COLO829 (cell line): ENCODE results near the gene C1orf159.

Experiments used
- DNase-seq: peaks from one replicate; pipeline ENCODE4 v3.0.0; 2012; ENCODE audit warnings: low spot score

C1orf159 gene

DNA sequence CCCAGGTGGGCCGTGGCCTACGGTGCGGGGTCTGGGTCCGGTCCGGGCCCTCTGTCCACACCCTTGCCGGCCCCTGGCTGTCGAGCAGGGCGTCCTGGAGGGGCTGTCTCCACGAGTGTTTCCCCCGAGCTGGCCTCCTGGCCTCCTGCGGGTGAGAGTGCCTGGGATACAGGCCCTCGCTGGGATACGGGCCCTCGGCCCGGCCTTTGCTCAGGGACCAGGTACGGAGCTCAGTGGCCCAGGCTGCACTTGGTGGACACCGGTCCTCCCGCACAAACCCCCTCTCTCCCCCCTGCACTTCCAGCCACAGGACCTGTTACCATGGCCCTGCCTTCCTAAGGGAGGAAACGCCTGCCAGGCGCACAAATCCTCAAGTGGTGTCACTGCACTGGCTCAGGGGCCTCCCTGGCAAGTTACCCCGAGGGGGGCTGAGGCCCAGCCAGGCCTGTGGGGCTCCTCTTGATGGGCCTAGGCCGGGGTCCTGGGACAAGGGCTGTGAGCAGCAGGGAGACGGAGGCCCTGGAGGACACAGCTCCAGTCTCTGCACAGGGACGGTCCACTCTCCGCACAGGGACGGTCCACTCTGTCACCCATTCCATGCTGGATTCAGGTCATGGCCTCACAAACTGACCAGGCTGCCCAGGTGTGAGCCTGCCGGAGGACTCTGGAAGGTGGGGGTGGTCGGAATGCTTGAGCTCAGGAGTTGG lies 23.6 kb downstream of the C1orf159 start:
- DNase-seq: no peak

DNA sequence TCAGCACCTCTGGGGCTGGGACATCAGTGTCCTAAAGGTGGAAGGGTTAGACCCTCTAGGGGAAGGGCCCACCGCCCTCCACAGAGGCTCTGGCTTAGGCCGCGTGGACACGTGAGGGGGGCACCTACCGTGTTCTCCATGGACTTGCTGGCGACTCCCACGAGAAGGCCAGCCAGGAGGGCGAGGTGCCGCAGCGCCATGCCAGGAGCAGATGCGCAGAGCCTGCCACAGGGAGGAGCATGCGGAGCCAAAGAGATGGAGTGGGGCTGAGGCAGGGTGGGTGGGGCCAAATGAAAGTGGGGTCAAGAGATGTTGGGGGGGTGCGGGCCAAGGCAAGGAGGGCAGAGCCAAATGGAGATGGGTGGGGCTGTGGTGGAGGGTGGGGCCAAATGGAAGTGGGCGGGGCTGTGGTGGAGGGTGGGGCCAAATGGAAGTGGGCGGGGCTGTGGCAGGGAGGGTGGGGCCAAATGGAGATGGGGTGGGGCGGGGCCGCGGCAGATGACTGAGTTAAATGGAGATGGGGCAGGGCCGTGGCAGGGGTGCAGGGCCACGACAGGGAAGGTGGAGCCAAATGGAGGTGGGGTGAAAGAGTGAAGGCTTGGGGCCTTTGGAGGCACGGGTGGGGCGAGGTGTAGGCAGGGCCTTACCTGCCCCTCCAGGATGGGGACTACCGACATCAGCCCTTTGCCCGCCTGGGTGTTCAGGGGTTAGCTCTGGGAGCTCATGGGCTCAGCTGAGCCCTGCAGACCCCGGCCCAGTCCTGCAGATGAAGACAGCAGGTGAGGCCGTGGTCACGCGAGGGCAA lies 24.3 kb downstream of the C1orf159 start:
- peak; percentile 21 for DNase-seq

DNA sequence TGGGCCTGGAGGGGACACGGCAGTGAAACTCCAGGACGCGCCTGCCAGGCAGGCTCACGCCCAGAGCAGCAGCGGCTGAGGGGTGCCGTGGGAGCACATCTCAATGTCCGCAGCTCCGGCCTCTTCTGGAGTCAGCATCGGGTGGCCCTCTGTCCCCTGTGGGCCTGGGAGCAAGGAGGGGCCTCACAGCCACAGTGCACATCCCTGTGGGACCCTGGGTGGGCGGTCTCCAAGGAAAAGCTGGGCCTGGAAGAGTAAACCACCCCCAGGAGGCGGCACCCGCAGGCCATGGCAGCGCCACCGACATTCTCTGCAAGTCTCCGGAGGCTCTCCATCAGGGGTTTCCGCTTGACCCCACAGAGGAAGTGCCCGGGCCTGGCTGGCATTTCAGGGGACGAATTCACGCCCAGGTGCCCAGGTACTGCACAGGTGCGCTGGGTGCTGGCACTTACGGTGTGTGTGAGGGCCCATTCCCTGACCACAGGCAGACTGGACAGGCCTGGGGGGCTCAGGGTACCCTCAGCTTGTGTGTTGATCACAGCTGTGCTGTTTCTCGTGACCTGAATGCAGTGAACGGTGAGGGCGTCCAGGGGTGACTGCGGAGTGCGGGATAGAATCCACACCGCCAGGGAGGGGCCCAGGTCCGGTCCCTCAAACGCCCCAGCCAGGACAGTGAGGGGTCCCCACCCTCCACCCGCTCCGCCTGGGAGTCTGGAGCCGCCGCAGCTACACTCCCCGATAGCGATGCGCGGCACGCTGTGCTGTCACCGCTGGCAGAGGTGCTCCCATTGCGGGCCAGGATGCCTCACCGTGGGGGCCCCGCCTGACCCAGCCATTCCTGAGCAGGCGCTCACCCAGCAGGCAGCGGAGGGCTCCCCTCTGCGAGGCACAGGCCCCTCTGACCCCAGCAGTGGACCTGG lies 25.2 kb downstream of the C1orf159 start:
- DNase-seq: no peak

DNA sequence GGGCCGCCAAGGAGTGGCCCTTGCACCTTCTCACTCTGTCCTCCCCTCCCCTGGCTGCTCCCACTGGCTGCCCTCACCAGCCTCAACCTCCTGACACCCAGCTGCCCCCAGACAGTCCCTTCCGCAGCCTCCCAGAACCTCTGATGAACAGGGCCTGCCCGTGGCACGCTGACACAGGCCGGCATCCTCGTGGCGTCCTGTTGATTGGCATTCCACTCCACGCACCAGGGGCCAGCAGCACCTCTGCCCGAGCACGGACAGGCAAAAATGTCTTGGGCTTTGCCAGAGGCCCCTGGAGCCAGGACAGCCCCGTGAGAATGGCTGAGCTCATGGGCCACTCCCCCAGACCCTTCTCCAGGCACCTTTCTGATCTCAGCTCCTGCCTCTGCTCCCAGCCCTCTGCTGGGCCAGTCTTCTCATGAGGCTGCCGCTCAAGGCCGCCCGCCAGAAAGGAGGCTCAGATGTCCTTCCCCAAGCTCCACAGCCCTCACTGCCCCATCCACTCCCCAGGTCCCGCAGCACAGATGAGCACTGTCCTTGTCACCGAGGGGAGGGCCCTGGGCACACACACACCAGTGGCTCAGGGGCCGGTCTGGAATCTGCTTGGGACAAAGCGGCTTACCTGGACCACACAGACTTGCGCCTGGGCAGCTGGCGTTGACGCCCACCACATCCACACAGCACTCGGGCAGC lies 26.0 kb downstream of the C1orf159 start:
- no peak for DNase-seq

DNA sequence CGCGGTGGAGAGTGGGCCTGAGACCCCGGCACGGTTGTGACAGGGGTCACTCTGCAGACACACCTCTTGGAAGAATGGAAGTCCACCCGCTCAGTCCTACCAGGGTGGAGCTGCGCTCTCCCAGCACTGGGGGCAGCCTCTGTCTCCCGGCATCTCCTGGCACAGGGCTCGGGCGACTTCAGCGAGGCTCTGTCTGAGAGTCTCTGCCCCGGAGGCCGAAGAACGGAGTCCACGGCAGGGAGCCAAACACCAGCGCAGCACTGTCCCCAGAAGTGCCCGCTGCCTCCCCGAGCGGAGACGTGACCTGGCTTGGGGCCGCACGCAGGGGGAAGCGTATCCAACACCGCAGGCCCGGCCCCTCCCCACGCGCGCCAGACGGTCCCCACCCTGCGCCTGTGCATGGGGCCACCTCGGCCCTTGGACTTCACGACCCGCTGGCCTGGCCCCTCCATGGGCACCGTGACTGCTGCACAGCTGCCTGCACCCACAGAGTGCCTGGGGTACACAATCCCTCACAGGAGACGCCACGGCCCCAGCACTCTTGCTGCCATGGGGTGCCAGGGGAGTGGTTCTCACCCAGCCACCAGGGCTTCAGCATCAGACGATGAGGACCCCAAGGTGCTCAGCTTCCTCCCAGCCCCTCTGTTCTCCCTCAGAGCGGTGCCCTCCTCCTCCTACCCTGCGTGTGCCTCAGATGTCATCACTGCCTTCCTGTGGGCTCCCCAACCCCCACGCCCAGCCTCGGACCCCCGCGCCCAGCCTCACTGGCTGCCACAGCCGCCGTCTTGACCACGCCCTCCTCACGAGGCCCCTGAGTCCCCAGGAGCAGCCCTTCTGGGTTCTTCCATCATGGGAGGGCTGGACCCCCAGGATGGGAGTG lies 26.8 kb downstream of the C1orf159 start:
- no peak for DNase-seq

DNA sequence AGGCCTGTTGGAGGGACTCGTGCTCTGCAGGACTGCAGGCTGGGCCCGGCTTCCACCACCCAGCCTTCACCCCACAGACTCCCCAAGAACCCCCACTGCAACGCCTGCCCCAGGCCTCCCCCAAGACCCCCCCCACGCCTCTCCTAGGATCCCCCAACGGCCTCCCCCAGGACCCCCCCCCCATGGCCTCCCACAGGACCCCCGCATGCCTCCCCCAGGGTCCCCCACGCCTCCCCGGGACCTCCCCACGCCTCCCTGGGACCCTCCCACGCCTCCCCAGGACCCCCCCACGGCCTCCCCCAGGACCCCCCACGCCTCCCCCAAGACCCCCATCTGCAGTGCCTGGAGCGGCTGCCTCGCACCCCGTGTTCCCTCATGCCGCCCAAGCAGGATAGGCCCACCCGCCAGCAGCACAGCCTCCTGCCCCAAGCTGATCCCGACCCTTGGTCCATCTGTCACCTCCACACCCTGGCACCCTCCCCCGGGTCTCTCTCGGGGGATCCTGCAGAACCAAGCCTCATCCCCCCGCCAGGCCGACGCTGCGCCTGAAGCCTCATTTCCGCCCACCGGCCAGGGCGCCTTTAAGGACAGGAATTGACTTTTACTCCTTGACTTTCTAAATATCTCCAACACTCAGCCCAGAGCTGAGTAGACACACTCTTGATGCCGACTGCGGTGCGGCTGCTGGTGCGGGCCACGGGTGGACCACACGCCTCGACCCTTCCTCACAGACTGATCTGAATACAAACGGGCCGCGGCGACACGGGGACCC lies 27.7 kb downstream of the C1orf159 start:
- no peak for DNase-seq

DNA sequence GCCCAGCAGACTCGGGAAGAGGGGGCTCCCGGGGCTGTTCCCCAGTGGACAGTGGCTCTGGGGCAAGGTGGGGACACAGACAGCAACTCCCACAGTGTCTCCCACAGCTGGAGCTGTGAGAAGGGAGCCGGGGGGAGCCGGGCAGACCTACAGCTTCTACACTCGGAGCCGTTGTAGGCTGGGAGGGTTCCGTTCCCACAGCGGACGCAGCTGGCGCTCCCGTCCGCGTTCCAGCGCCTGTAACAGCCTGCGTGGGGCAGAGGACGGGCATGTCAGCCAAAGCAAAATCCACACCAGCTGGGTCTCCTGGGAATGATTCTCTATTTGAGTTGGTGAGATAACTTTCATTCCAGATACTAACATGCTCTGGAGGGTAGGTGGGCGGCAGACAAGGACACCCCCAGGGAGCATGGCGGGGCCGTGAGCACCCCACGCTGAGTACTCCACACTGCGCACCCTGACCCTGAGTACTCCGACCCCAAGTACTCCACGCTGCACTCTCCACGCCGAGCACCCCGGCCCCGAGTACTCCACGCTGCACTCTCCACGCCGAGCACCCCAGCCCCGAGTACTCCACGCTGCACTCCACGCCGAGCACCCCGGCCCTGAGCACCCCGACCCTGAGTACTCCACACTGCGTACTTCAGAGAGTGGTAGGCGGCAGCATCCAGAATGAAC lies 28.4 kb downstream of the C1orf159 start:
- DNase-seq: no peak

DNA sequence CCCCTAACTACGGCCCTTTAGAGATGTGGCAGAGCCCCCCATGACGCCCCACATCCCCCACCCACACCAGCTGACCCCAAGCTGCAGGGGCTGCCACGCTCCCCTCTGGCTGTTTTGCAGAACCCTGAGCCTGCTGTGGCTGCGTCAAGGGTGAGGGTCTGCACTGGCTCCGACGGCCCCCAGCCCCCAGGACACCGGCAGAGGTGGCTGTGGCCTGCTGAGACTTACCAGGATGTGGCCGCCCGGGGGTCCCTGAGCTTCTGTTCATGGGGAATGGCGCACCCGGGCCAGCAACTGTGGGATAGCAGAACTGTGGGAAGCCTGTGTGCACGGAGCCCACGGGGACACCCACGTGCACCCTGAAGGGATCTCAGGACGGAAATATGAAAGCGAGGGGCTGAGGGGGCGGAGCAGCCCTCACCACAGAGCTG lies 29.0 kb downstream of the C1orf159 start:
- no peak for DNase-seq

DNA sequence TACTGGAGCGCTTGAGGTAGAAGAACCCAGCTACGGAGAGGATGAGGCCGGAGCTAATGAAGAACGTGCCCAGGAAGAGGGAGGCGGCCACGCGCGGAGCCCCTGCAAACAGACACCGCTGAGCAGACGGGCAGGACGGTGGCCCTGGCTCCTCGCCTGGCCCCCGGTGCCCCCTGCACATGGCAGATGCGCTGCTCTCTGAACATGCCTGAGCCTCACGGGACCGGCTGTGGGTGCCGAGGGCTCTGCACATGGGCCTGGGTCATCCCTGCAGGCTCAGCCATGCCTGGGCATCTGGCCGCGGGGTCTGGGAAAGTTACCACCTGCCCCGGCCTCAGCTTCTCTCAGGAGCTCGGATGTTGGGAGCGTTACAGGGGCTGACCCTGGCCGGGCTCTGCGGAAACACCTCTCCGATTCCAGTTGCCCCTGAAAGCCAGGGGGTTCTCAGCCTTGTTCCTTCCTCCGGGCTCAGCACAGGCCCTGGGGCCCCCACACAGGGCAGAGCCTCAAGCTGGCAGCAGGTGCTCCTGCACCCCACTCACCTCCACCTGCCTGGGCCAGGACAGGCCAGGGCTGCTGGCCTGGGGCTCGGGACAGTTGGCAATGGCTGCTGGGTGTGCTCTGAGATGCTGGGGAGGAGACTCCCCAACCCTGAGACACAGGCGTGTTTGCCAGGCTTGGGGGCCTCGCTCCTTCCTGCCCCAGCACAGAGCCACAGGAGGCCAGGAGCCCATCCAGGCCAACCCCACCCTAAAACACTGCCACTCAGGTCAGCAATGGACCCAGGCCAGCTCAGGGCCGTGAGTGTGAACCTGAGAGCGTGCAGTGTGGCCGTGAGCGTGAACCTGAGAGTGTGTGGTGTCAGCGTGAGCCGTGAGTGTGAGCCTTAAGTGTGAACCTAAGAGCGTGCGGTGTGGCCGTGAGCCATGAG lies 29.7 kb downstream of the C1orf159 start:
- no peak for DNase-seq

DNA sequence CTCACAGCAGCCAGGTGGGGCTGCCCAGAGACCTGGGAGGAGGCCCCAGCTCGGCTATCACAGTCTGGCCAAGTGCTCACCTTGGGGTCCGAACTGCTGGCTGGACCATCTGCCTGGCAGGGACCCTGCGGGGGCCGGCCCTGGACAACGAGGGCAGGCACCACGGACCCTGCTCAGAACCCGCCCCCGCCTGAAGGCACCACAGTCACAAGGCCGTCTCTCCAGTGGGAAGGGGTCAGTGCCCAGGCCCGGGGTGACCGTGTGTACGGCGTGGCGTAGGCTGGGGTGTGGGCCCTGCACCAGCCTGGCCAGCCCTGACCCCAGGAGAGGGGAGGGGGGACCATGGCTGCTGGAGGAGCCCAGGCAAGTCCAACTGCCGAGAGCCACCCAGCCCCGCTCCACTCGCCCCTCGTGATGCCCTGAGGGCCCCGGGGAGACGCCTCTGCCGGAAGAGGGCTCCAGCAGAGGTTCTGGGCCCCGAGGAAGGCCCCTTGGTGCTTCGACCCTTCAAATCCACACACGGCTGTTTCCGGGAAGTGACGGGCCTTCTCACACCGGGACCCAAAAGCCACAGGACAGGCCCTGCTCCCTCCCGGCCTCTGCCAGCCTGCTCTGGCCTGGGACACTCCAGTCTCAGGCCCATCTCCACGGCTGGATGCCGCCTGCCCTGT lies 30.6 kb downstream of the C1orf159 start:
- no peak for DNase-seq

DNA sequence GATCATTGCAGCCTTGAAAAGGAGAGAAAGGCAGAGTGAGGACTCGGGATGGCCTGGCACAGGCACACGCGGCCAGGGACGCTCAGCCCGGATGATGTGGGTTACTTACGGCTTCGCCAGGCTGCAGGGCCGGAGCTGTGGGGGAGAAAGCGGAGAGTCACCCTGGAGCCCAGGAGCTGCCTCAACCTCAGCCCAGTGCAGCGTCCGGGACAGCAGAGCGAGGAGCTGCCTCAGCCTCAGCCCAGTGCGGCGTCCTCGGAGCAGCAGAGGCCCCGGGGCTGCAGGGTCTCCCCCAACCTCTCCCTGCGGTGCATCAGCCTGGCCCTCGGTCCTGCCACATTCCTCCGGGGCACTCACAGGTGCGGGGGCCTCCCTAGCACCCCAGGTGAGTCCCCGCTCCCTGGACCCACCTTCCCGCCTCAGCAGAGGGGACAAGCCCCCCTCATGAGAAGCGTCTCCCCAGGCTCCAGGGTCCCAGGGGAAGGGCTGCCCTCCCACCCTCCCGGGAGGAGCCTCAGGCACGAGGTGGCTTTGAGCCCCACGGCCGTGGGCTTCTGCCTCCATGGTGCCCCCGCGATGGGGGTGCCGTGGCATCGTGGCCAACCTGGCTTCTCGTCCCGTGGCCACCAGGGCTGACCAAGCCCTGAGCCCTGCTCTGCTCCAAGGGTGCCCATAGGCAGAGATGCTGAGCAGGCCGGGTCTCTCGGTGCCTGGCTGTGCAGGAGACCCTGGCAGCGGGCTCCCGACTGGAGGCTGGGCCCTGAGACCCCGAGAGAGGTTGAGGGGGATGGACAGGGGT lies 31.3 kb downstream of the C1orf159 start:
- no peak for DNase-seq

DNA sequence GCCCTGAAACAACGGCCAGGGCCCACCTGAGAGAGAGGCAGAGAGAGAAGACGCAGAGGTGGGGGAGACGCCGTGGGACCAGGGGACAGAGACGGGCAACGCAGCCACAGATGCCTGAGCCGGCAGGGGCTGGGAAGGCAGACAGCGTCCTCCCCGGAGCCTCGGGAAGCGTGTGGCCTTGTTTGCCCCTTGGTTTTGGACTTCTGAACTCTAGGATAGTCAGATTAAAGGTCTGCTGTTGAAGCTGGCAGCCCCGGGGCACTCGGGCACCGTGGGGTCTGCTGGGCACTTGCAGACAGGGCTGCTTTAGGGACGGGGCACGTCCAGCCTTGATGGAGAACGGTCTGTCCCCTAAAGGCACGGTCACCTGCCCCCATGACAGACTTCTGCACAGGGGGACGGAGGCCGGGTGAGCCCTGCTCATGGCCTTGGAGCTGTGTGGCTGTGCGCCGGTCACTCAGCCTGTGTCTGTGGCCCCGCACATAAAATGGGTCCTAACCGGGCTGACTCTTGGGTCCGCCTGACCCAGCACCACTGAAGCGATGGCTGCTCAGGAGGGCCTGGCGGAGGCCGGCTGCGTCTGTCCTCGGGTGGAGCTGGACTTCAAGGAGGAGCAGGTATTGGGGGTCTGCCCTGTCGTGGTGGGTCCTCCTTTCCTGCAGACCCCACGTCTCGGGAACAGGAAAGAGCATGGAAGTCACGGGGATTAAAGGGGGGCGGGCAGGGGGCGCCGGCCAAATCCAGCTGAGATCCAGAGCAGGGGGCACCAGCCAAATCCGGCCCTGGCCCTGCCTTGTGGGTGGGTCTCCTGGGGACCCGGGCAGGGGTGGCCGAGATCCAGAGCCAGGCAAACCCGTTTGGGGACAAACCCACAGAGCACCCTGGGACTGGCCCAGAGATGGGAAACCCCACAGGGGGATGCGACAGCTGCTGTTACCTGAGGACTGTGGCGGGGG lies 32.2 kb downstream of the C1orf159 start:
- DNase-seq: no peak

DNA sequence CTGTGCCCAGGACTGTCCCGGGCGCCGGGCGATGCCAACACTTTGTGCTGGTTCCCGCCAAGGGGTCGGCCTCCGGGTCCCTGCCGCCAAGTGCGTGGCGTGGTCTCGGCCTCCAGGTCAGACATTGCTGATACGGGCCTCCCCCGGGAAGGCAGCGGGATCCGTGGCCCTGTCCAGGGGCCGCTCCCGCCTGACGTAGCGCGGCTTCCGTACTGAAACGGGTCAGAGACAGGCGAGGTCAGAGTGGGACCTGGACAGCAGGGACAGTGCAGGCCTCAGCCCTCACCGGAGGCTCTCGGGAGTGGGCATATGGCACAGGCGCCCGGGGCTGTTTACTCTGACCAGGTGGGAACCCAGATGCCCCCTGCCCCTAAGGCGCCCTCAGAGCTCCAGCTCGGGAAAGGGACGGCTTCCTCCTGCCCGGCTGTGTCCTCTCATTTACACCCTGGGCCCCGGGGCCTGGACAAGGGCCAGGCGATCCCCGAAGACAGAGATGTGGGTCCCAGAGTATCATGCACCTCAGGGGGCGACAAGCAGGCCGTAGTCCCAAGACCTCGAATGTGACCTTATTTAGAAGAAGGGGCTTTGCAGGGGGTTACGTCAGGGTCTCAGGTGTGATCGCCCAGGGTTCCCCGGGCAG lies 33.0 kb downstream of the C1orf159 start:
- no peak for DNase-seq

DNA sequence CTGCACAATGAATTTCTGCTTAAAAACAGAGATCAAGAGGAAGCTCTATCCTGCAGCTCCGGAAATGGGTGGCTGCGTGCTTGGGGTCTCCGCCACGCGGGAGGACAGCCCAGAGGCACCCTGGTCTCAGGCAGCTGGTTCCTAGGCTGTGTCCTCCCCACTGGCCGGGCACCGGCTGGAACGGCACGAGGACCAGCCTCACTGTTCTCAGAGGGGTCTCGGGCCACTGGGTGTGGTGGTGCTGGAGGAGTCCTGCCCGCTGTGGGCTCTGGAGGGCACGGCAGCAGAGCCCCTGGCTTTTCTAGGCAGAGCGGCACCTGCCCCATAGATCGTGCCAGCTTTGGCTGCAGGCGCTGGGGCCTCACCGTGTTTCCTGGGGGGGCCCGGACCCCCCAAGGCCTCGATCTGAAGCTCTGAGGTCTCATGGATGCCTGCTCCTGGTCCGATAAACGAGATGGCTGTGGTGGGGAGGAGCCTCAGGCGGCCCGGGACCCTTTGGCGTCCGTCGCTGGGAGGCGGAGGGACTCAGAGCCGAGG lies 33.6 kb downstream of the C1orf159 start:
- no peak for DNase-seq
